SU-DHL-6 (cell line): Measurements from ENCODE around the gene SH3BGRL2.

ENCODE experiments used
- EZH2phosphoT487 ChIP-seq: fragments of 200-600 bp; sonication (generic), shearing (Covaris generic); conservative IDR thresholded peaks from 2 replicates; pipeline ENCODE4 v1.6.1; 2018; ENCODE audit warnings: mild to moderate bottlenecking, antibody characterized with exemption, low read length, moderate library complexity, mixed read lengths
- TF ChIP-seq, protein P1 (sequence below): fragments of 200-600 bp; sonication (generic); IDR thresholded peaks from one replicate; pipeline ENCODE4 v1.5.1; 2017; ENCODE audit warnings: antibody characterized with exemption, mild to moderate bottlenecking, low read length, moderate library complexity; ENCODE audit not compliant: insufficient read depth, poor library complexity, severe bottlenecking

DNA sequence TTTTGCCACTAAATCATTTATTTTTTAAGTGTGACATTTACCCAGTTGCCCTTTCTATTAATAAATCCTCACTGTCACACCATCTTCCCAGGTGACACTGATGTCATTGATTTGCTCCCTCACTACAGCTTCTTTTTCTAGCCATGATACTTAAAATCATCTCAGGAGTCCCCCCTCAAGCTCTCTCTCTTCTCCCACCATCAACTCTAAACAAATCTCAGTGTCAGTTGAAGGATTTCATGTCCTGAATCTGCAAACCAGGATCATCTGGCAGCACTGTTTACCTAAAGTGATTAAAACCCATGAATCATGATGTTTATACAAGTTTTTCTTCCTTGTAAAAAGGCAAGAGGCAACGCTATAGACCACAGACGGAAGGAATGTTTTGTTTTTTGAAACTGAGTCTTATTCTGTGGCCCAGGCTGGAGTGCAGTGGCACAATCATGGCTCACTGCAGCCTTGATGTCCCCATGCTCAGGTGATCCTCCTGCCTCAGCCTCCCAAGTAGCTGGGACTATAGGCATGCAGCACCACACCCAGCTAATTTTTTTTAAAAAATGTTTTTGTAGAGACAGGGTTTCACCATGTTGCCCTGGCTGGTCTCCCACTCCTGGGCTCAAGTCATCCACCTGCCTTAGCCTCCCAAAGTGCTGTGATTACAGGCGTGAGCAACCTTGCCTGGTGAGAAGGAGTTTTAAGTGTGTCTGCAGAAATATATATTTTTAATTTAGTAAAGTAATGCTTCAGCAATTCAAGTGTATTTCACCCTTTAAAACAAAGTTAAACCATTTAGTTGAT, 30.1 kb upstream of the SH3BGRL2 start:
- TF ChIP-seq, protein P1, sequence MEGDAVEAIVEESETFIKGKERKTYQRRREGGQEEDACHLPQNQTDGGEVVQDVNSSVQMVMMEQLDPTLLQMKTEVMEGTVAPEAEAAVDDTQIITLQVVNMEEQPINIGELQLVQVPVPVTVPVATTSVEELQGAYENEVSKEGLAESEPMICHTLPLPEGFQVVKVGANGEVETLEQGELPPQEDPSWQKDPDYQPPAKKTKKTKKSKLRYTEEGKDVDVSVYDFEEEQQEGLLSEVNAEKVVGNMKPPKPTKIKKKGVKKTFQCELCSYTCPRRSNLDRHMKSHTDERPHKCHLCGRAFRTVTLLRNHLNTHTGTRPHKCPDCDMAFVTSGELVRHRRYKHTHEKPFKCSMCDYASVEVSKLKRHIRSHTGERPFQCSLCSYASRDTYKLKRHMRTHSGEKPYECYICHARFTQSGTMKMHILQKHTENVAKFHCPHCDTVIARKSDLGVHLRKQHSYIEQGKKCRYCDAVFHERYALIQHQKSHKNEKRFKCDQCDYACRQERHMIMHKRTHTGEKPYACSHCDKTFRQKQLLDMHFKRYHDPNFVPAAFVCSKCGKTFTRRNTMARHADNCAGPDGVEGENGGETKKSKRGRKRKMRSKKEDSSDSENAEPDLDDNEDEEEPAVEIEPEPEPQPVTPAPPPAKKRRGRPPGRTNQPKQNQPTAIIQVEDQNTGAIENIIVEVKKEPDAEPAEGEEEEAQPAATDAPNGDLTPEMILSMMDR: no peak
- no peak for TF ChIP-seq EZH2phosphoT487
